HL-60 (cell line): ENCODE data around the gene MICA.

Experiments used
- GABPA ChIP-seq: IDR thresholded peaks from 2 replicates; pipeline ENCODE4 v1.6.1; 2012; ENCODE audit warnings: low read depth
- POLR2AphosphoS5 ChIP-seq: IDR thresholded peaks from 2 replicates; pipeline ENCODE4 v1.6.1; 2012; ENCODE audit warnings: low read depth
- TF ChIP-seq, protein P1 (sequence below): IDR thresholded peaks from one replicate; pipeline ENCODE4 v1.5.1; 2011; ENCODE audit warnings: low read length, control low read depth, inconsistent platforms; ENCODE audit not compliant: insufficient read depth

- TF ChIP-seq, protein P1, sequence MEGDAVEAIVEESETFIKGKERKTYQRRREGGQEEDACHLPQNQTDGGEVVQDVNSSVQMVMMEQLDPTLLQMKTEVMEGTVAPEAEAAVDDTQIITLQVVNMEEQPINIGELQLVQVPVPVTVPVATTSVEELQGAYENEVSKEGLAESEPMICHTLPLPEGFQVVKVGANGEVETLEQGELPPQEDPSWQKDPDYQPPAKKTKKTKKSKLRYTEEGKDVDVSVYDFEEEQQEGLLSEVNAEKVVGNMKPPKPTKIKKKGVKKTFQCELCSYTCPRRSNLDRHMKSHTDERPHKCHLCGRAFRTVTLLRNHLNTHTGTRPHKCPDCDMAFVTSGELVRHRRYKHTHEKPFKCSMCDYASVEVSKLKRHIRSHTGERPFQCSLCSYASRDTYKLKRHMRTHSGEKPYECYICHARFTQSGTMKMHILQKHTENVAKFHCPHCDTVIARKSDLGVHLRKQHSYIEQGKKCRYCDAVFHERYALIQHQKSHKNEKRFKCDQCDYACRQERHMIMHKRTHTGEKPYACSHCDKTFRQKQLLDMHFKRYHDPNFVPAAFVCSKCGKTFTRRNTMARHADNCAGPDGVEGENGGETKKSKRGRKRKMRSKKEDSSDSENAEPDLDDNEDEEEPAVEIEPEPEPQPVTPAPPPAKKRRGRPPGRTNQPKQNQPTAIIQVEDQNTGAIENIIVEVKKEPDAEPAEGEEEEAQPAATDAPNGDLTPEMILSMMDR: peak; percentile 74
- TF ChIP-seq POLR2AphosphoS5 (no peak), GABPA (no peak)
Measured at GRCh38 chr6:31399589-31400466, 3.6 kb upstream of the MICA start.
